GM12878 (cell line): ENCODE measurements around the gene TMEM168.
"Not testable (repeated sequence)": the region's sequence is repeated elsewhere in the genome, so short reads cannot be mapped to it uniquely, and the experiment has no call there.

Experiments used
- CREB1 ChIP-seq: IDR thresholded peaks from 2 replicates; pipeline ENCODE4 v1.6.1; 2012; ENCODE audit warnings: low read depth, mild to moderate bottlenecking, inconsistent platforms
- HDAC6 ChIP-seq: fragments of 200-600 bp; sonication (generic); IDR thresholded peaks from one replicate; pipeline ENCODE4 v1.8.0; 2017; ENCODE audit warnings: antibody characterized with exemption; ENCODE audit not compliant: unreplicated experiment
- POLR2A ChIP-seq: IDR thresholded peaks from 2 replicates; pipeline ENCODE4 v1.6.1; 2011; ENCODE audit warnings: low read depth, mild to moderate bottlenecking, low read length
- RELA ChIP-seq: fragments of 450-650 bp; IDR thresholded peaks from 2 replicates; pipeline ENCODE4 v1.8.0; 2014; ENCODE audit warnings: borderline replicate concordance; ENCODE audit not compliant: partially characterized antibody
- REST ChIP-seq: IDR thresholded peaks from 2 replicates; pipeline ENCODE4 v1.6.1; 2012; ENCODE audit warnings: mild to moderate bottlenecking, low read depth, low read length
- RFX5 ChIP-seq: IDR thresholded peaks from 2 replicates; pipeline ENCODE4 v1.6.1; 2011; ENCODE audit warnings: low read depth, low read length, improper control_type of control experiment

DNA sequence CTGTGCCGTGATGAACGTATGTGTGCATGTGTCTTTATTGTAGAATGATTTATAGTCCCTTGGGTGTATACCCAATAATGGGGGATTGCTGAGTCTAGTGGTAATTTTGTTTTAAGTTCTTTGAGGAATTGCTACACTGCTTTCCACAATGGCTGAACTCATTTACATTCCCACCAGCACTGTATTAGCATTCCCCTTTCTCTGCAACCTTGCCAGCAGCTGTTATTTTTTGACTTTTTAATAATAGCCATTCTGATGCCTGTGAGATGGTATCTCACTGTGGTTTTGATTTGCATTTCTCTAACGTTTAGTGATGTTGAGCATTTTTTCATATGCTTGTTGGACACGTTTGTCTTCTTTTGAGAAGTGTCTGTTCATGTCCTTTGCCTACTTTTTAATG is 45.7 kb upstream of the TMEM168 start:
- not testable (repeated sequence) for TF ChIP-seq RELA, POLR2A, REST, RFX5, CREB1, HDAC6
